Vagina (tissue), 1 donor: Measurements from ENCODE around the gene HEXA. TPM values are rescaled to one million over a fixed set of nuclear protein-coding genes. Genes with fewer than 3 reads are reported as not detected.

Experiments
- total RNA-seq: library from RNA; depleted of rRNA; stranded (reverse); fragments of >200 nt; gene quantifications from one replicate; pipeline ENCODE4 v1.2.3, GENCODE V29; 2016

The HEXA gene
- total RNA-seq, 1 donor from 2014 or later: 82.5 TPM

Other genes with a start within 250 kb of the HEXA start
- gene GRAMD2A, start 178.2 kb downstream of the HEXA start, total RNA-seq: 7.4 TPM
- 484 TPM for gene PKM, start 144.8 kb downstream of the HEXA start, total RNA-seq
- gene PARP6, start 103.5 kb downstream of the HEXA start, total RNA-seq: 62.6 TPM
- 7.1 TPM for gene CELF6, start 55.9 kb downstream of the HEXA start, total RNA-seq
- not detected for gene TMEM202, start 22.3 kb upstream of the HEXA start, total RNA-seq
- gene ARIH1, start 98.3 kb upstream of the HEXA start, total RNA-seq: 54.8 TPM